ENCODE measurements around the gene STRAP.

The STRAP gene

GRCh38 chr12:15851919-15852318, 30.3 kb upstream of the STRAP start:
- TF ChIP-seq TEAD4 (IDR thresholded peaks at IDR 0.05): no peak

GRCh38 chr12:15852383-15852782, 29.8 kb upstream of the STRAP start:
- TF ChIP-seq, protein P1, sequence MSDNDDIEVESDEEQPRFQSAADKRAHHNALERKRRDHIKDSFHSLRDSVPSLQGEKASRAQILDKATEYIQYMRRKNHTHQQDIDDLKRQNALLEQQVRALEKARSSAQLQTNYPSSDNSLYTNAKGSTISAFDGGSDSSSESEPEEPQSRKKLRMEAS (IDR thresholded peaks at IDR 0.05): no peak
- no peak for TF ChIP-seq ZBTB7A (IDR thresholded peaks at IDR 0.05; ENCODE audit: low read depth)
- TF ChIP-seq EGR1 (IDR thresholded peaks at IDR 0.05): no peak
- no peak for TF ChIP-seq FOXM1 (IDR thresholded peaks at IDR 0.05; ENCODE audit: borderline replicate concordance, low read depth)
- TF ChIP-seq TEAD4 (IDR thresholded peaks at IDR 0.05): no peak
- TF ChIP-seq TCF12 (IDR thresholded peaks at IDR 0.05; ENCODE audit: low read depth): no peak
- TF ChIP-seq USF1 (IDR thresholded peaks at IDR 0.05): no peak
- no peak for TF ChIP-seq NFIC (IDR thresholded peaks at IDR 0.05)
- no peak for TF ChIP-seq TAF1 (IDR thresholded peaks at IDR 0.05; ENCODE audit: low read depth)
- TF ChIP-seq EP300 (IDR thresholded peaks at IDR 0.05; ENCODE audit: borderline replicate concordance): no peak

GRCh38 chr12:15853877-15854276, 28.3 kb upstream of the STRAP start:
- no peak for TF ChIP-seq USF1 (IDR thresholded peaks at IDR 0.05)
- no peak for TF ChIP-seq ZBTB7A (IDR thresholded peaks at IDR 0.05; ENCODE audit: low read depth)
- no peak for TF ChIP-seq TAF1 (IDR thresholded peaks at IDR 0.05; ENCODE audit: low read depth)
- TF ChIP-seq, protein P1 (IDR thresholded peaks at IDR 0.05): no peak
- TF ChIP-seq CEBPB (IDR thresholded peaks at IDR 0.05): no peak
- TF ChIP-seq TEAD4 (IDR thresholded peaks at IDR 0.05): no peak
- TF ChIP-seq YY1 (IDR thresholded peaks at IDR 0.05; ENCODE audit: low read depth): no peak
- TF ChIP-seq CREB1 (IDR thresholded peaks at IDR 0.05; ENCODE audit: low read depth): no peak

DNA sequence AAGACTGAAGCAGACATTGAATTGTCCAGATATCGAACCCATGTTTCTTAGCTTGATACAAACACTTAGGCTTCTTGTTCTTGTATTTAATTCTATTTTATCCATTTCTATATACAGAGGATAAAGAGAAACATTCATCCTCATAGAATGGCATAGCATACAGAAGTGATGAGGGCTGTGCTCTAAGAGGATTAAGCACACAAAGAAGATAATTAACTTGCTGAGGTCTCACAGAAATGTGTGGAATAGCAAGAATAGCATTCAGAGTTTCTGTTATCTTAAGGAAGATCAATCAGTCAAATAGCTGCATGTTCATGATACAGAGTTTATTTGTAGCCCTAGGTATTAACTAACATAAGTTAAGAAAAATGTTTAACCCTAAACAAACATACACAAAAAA, 27.3 kb upstream of the STRAP start:
- TF ChIP-seq TAF1 (IDR thresholded peaks at IDR 0.05; ENCODE audit: low read depth) (no peak), USF1 (IDR thresholded peaks at IDR 0.05) (no peak), CREB1 (IDR thresholded peaks at IDR 0.05; ENCODE audit: low read depth) (no peak), RAD21 (IDR thresholded peaks at IDR 0.05; ENCODE audit: low read depth) (no peak), EGR1 (IDR thresholded peaks at IDR 0.05) (no peak), FOXM1 (IDR thresholded peaks at IDR 0.05; ENCODE audit: borderline replicate concordance, low read depth) (no peak), EP300 (IDR thresholded peaks at IDR 0.05; ENCODE audit: borderline replicate concordance) (no peak), TCF12 (IDR thresholded peaks at IDR 0.05; ENCODE audit: low read depth) (no peak), ZBTB7A (IDR thresholded peaks at IDR 0.05; ENCODE audit: low read depth) (no peak)

GRCh38 chr12:15855646-15856045, 26.5 kb upstream of the STRAP start:
- TF ChIP-seq REST (IDR thresholded peaks at IDR 0.05; ENCODE audit: low read depth) (no peak), RAD21 (IDR thresholded peaks at IDR 0.05; ENCODE audit: low read depth) (no peak), FOXM1 (IDR thresholded peaks at IDR 0.05; ENCODE audit: borderline replicate concordance, low read depth) (no peak), ZBTB7A (IDR thresholded peaks at IDR 0.05; ENCODE audit: low read depth) (no peak), TAF1 (IDR thresholded peaks at IDR 0.05; ENCODE audit: low read depth) (no peak), USF1 (IDR thresholded peaks at IDR 0.05) (no peak), EGR1 (IDR thresholded peaks at IDR 0.05) (no peak), YY1 (IDR thresholded peaks at IDR 0.05; ENCODE audit: low read depth) (no peak), CREB1 (IDR thresholded peaks at IDR 0.05; ENCODE audit: low read depth) (no peak), CEBPB (IDR thresholded peaks at IDR 0.05) (no peak), NFIC (IDR thresholded peaks at IDR 0.05) (no peak), EP300 (IDR thresholded peaks at IDR 0.05; ENCODE audit: borderline replicate concordance) (no peak), TCF12 (IDR thresholded peaks at IDR 0.05; ENCODE audit: low read depth) (no peak), TEAD4 (IDR thresholded peaks at IDR 0.05) (no peak)
- TF ChIP-seq, protein P1 (IDR thresholded peaks at IDR 0.05): no peak

DNA sequence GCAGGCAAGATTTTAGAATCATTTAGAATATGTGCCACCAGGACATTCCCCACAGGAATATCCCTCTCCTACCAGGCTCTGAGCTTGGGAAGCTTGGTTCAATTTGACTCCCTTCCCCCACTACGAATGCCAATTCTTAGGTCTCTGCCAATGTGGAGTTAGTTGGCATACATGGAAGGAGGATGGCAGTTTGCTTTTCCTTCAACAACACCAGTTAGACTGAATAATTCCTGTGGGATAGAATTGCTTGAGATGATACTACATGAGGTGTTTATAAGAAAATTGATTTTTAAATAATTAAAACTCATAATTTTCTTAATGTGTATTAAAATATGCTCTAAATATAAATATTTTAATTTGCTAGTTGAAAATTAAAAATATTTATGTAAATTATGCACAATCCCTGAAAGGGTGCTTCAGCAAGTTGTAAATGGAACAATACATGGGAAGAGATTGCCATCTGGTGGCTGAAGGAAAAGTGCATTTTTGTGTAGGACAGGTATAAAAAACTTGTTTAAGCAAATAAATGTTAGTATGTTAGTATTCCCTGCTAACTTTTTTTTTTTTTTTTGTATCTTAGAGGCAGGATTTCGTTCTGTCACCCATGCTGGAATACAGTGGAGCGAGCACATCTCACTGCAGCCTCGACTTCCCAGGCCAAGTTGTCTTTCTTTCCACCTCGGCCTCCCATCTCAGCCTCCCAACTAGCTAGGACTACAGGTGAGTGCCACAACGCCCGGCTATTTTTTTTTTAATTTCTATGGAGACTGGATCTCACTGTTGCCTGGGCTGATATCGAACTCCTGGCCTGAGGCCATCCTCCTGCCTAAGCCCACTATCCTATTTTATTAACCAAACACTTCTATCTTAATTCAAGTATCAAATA, 25.8 kb upstream of the STRAP start:
- TF ChIP-seq TCF12 (IDR thresholded peaks at IDR 0.05; ENCODE audit: low read depth) (no peak), FOXM1 (IDR thresholded peaks at IDR 0.05; ENCODE audit: borderline replicate concordance, low read depth) (no peak), RAD21 (IDR thresholded peaks at IDR 0.05; ENCODE audit: low read depth) (peak; percentile 99), NFIC (IDR thresholded peaks at IDR 0.05) (no peak), CREB1 (IDR thresholded peaks at IDR 0.05; ENCODE audit: low read depth) (no peak), YY1 (IDR thresholded peaks at IDR 0.05; ENCODE audit: low read depth) (no peak), REST (IDR thresholded peaks at IDR 0.05; ENCODE audit: low read depth) (no peak)
- TF ChIP-seq, protein P1 (IDR thresholded peaks at IDR 0.05): no peak
